Keratinocyte (primary cell): Measurements from ENCODE around the gene PHF2.

Source experiments
- CTCF ChIP-seq, 3 experiments: IDR thresholded peaks in 1 of 3; conservative IDR thresholded peaks in 1 of 3; optimal IDR thresholded peaks in 1 of 3; 2 replicates in 2 of 3; 3 replicates in 1 of 3; pipeline versions ENCODE3 to v1.5.1; 2011; ENCODE audit warnings: low read length in 3 of 3, mild to moderate bottlenecking in 3 of 3, moderate library complexity in 2 of 3, control low read depth in 1 of 3, inconsistent platforms in 1 of 3; ENCODE audit not compliant: insufficient read depth in 2 of 3; ENCODE audit errors: extremely low read depth in 1 of 3
- EZH2 ChIP-seq: IDR thresholded peaks from one replicate; pipeline ENCODE4 v1.6.1; 2012; ENCODE audit warnings: inconsistent platforms, mild to moderate bottlenecking, low read length, moderate library complexity

GRCh38 chr9:93636667-93637066, 60.3 kb downstream of the PHF2 start:
- TF ChIP-seq CTCF (optimal IDR thresholded peaks at IDR 0.05 in 1 of 3, IDR thresholded peaks at IDR 0.05 in 1 of 3, conservative IDR thresholded peaks at IDR 0.05 in 1 of 3; ENCODE audit: extremely low read depth in 1 of 3, insufficient read depth in 2 of 3, low read length in 3 of 3) (no peak), EZH2 (no peak)
